Esophagus muscularis mucosa (tissue), 4 donors: ENCODE data around the gene KCTD1. TPM values are rescaled to one million over a fixed set of nuclear protein-coding genes. Genes with fewer than 3 reads are reported as not detected.
"Not testable (repeated sequence)": the region's sequence is repeated elsewhere in the genome, so short reads cannot be mapped to it uniquely, and the experiment has no call there.

Experiments
- DNase-seq: peaks from one replicate; pipeline ENCODE4 v3.0.0-alpha.2; 2017; ENCODE audit errors: extremely low spot score
- H3K27ac ChIP-seq, 4 donors: fragments of 200-600 bp; sonication (generic); replicated peaks in 1 of 4; 1 replicate in 3 of 4; 2 replicates in 1 of 4; pipeline ENCODE4 v1.5.1; 2016 to 2019; ENCODE audit warnings: mild to moderate bottlenecking in 1 of 4
- H3K27me3 ChIP-seq, 4 donors: fragments of 200-600 bp; sonication (generic); one replicate each; pipeline versions ENCODE4 v1.5.1 to v1.6.0; 2016 to 2019
- H3K36me3 ChIP-seq, 4 donors: fragments of 200-600 bp; sonication (generic); one replicate each; pipeline ENCODE4 v1.5.1; 2016 to 2019
- H3K4me1 ChIP-seq, 4 donors: fragments of 200-600 bp; sonication (generic); one replicate each; pipeline ENCODE4 v1.5.1; 2016 to 2019
- H3K4me3 ChIP-seq, 4 donors: fragments of 200-600 bp; sonication (generic); 1 replicate in 2 of 4; 2 replicates in 2 of 4; pipeline ENCODE4 v1.5.1; 2016 to 2019; ENCODE audit warnings: mild to moderate bottlenecking in 4 of 4, moderate library complexity in 1 of 4
- H3K9me3 ChIP-seq, 4 donors: fragments of 200-600 bp; sonication (generic); 1 replicate in 3 of 4; 2 replicates in 1 of 4; pipeline ENCODE4 v1.5.1; 2016 to 2019
- EP300 ChIP-seq: sonication (generic); formaldehyde crosslinking; IDR thresholded peaks from one replicate; pipeline ENCODE4 v1.6.1; 2017; ENCODE audit warnings: antibody characterized with exemption
- POLR2A ChIP-seq: fragments of 450-650 bp; IDR thresholded peaks from one replicate; pipeline ENCODE4 v1.6.1; 2017; ENCODE audit warnings: antibody characterized with exemption, moderate library complexity, mild to moderate bottlenecking, low read depth
- POLR2AphosphoS5 ChIP-seq, 2 donors: sonication (generic); formaldehyde crosslinking; IDR thresholded peaks; one replicate each; pipeline ENCODE4 v1.6.1; 2017; ENCODE audit warnings: antibody characterized with exemption in 2 of 2
- WGBS: methylation state at CpG from one replicate; pipeline ENCODE4 v1.1.5; 2018; 5-methylcytosine and 5-hydroxymethylcytosine counted together
- intact Hi-C: fragments of 100-400 bp; cut with DNase I; formaldehyde crosslinking; loops from one replicate; pipeline ENCODE4 v1.15.1; 2023
- total RNA-seq, 4 donors: library from RNA; depleted of rRNA; stranded (reverse); fragments of >200 nt; gene quantifications; one replicate each; pipeline versions ENCODE4 v1.1.0 to v1.2.1, GENCODE V29; 2016
- TF ChIP-seq, protein P1 (sequence below), 3 experiments: fragments of 200-600 bp in 2 of 3; fragments of 450-650 bp in 1 of 3; sonication (generic) in 2 of 3; IDR thresholded peaks; one replicate each; pipeline ENCODE4 v1.5.1; 2017 to 2019; ENCODE audit warnings: antibody characterized with exemption in 3 of 3, mild to moderate bottlenecking in 2 of 3, moderate library complexity in 1 of 3

KCTD1 gene
- total RNA-seq, 4 donors from 2014 or later = 7.1 to 17.6 (median 12.7) TPM

DNA sequence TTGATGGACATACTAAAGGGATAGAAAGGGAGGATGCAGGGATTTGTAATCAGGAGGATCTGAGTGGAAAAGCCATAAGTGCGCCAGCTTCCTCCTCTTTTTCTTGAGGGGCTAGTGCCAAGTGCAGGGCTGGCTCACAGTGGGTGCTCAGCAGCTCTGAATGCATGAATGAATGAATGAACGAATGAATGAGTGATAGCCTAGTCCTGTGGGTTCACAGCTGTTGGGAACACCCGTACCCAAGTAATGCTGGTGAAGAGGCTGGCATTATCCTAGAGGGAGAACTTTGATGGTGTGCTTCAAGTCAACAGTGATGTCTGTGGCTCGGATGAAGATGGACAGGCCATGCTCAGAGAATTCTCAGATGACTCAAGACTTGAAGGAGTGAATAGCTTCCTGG is 108.8 kb downstream of the KCTD1 start:
- H3K4me1 ChIP-seq = peaks cover 0 to 6% (median 0%) of the 10 kb centered on the region in 4 donors
- TF ChIP-seq, protein P1, sequence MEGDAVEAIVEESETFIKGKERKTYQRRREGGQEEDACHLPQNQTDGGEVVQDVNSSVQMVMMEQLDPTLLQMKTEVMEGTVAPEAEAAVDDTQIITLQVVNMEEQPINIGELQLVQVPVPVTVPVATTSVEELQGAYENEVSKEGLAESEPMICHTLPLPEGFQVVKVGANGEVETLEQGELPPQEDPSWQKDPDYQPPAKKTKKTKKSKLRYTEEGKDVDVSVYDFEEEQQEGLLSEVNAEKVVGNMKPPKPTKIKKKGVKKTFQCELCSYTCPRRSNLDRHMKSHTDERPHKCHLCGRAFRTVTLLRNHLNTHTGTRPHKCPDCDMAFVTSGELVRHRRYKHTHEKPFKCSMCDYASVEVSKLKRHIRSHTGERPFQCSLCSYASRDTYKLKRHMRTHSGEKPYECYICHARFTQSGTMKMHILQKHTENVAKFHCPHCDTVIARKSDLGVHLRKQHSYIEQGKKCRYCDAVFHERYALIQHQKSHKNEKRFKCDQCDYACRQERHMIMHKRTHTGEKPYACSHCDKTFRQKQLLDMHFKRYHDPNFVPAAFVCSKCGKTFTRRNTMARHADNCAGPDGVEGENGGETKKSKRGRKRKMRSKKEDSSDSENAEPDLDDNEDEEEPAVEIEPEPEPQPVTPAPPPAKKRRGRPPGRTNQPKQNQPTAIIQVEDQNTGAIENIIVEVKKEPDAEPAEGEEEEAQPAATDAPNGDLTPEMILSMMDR (IDR thresholded peaks at IDR 0.05) = no peak
- TF ChIP-seq POLR2A (no peak), POLR2AphosphoS5 (IDR thresholded peaks at IDR 0.05) (no peak), EP300 (no peak)
- intact Hi-C loops = no loop called here
- H3K27me3 ChIP-seq = no peaks in the 10 kb centered on the region
- WGBS = 87% methylated on average over 4 of the region's 4 CpGs
- no peak overlapping the region for H3K4me3 ChIP-seq
- no peaks in the 10 kb centered on the region for H3K9me3 ChIP-seq
- no peak for DNase-seq
- no peaks in the 10 kb centered on the region for H3K36me3 ChIP-seq
- no peak overlapping the region for H3K27ac ChIP-seq

DNA sequence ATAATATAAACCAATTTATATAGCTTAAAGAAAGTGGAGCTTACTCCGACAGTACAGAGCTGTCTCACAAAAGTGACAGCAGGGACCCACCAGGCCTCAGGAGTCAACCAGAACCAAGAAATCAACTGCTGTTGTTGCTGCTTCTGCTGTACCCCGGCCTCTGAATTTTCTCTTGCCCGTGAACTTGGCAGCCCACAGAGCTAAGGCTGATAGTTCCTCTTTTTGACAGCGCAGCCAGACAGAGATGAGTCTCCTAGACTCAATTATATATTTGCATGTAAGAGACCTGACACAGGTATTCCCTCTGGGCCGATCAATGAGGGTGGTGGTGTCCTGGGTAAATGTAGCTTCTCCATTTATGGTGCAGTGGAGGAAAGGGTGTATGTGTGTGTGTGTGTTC is 109.4 kb downstream of the KCTD1 start:
- 98% methylated on average over 5 of the region's 5 CpGs for whole genome bisulfite sequencing
- TF ChIP-seq POLR2AphosphoS5 (IDR thresholded peaks at IDR 0.05) = no peak
- TF ChIP-seq EP300 = no peak
- TF ChIP-seq, protein P1 (IDR thresholded peaks at IDR 0.05) = no peak
- TF ChIP-seq POLR2A = no peak
- no peak for DNase-seq

DNA sequence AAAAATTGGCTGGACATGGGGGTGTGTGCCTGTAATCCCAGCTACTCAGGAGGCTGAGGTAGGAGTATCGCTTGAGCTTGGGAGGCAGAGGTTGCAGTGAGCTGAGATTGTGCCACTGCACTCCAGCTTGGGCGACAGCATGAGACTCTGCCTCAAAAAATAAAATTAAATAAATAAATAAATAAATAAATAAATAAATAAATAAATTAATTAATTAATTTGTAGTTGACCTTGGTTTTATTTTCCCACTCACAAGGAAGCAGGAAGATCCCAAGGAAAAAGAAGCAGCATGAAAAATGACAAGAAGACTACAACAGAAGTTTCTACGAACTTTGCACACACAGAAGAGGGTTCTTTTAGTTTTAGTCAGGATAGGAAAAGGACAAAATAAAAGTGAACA is 110.7 kb downstream of the KCTD1 start:
- H3K4me1 ChIP-seq, H3K4me3 ChIP-seq, intact Hi-C loops, DNase-seq, H3K36me3 ChIP-seq, H3K9me3 ChIP-seq, H3K27ac ChIP-seq, H3K27me3 ChIP-seq: not testable (repeated sequence)
- 61% methylated on average over 3 of the region's 3 CpGs for WGBS

More for the DNA sequence above, 109.4 kb downstream of the KCTD1 start:
- H3K9me3 ChIP-seq = no peaks in the 10 kb centered on the region
- H3K27me3 ChIP-seq = no peaks in the 10 kb centered on the region
- intact Hi-C loops = no loop called here
- H3K27ac ChIP-seq = no peak overlapping the region
- peaks cover 0 to 6% (median 0%) of the 10 kb centered on the region in 4 donors for H3K4me1 ChIP-seq
- no peaks in the 10 kb centered on the region for H3K36me3 ChIP-seq
- H3K4me3 ChIP-seq = no peak overlapping the region

DNA sequence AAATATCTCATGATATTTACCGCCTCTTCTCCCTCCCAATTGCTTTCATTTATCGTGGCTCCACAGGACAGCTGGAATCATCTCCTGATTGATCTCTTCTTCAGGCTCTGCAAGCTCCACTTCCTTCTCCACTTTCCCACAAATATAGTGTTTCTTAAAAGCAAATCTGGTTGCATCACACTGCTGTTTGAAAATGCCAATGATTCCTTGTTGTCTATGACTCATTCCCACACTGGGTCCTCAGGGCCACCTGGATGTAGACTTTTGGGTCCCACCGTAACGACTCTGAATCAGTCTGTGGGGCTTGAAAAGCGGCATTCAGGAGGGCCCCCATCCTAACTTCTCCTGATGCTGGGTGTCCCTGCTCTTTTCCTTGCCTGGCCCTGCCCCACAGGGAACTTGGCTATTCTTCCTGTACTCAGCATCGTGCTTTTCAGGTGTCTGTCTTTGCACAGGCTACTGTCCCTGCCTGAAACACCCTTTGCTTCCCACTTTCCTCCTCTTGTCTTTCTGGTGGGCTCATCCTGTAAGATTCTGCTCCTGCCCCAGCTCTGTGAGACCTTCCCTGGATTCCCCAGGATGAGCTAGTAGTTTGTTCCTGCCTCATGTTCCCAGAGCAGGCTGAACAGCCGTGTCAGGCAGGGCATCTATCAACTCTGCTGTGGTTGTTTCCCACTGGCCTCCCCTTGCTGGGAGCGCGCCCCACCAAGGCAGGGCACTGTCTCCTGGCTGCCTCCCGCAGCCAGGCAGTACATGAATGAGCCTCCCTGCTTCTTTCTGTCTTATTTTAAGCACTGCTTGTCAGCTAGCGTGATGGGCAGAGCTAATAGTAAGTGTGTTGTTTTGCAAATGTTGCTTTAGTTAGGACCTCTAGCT is 111.9 kb downstream of the KCTD1 start:
- Histone ChIP-seq H3K36me3 (no peaks in the 10 kb centered on the region), H3K4me1 (peaks cover 0 to 3% (median 0%) of the 10 kb centered on the region in 4 donors), H3K4me3 (no peak overlapping the region), H3K27me3 (no peaks in the 10 kb centered on the region), H3K9me3 (no peaks in the 10 kb centered on the region), H3K27ac (no peak overlapping the region)
- TF ChIP-seq POLR2AphosphoS5 (IDR thresholded peaks at IDR 0.05) (no peak), POLR2A (no peak), EP300 (no peak)
- TF ChIP-seq, protein P1 (IDR thresholded peaks at IDR 0.05) = no peak
- intact Hi-C loops = no loop called here
- 80% methylated on average over 11 of the region's 11 CpGs for WGBS
- DNase-seq = peak; percentile 81

DNA sequence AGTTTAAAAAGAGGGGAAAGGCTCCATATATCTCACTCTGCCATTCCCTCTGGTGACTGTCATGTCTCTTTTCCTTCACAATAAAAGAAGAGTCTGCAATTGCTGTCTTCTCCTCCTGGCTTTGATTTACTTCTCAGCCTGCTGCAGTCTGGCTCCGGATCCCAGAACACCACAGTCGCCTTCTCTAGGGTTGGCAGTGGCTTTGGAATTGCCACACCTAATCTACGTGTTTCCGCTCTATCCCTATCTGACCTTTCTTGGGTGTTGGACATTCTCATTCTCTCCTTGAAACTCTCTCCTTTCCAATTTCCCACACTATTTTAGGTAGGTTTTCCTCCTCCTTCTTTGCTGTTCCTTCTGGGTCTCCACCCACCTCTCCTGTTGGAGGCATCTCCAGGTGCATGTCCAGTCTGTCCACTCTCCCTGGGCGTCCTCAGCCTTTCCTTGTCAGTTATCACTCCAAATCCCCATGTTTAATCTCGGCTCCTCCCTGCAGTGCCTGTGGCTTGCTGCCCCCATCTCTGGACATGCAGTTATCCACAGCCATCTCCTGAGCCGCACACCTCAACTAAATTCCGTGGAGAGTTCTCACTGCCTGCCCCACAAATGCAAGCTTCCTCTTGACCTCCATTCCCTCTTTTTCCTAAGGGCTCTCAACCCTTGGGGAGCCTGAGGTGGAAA is 112.8 kb downstream of the KCTD1 start:
- no peaks in the 10 kb centered on the region for H3K9me3 ChIP-seq
- no peak overlapping the region for H3K27ac ChIP-seq
- intact Hi-C loops = no loop called here
- WGBS = 89% methylated on average over 8 of the region's 8 CpGs
- H3K36me3 ChIP-seq = no peaks in the 10 kb centered on the region
- peaks cover 0 to 3% (median 0%) of the 10 kb centered on the region in 4 donors for H3K4me1 ChIP-seq
- H3K4me3 ChIP-seq = no peak overlapping the region
- peak; percentile 75 for DNase-seq
- TF ChIP-seq POLR2A (no peak), EP300 (no peak), POLR2AphosphoS5 (IDR thresholded peaks at IDR 0.05) (no peak)
- TF ChIP-seq, protein P1 (IDR thresholded peaks at IDR 0.05) = no peak
- H3K27me3 ChIP-seq = no peaks in the 10 kb centered on the region
